IPS-18a (cell line): ENCODE measurements around the gene AADAT.
"Not testable (repeated sequence)": the region's sequence is repeated elsewhere in the genome, so short reads cannot be mapped to it uniquely, and the experiment has no call there.

Experiments
- H3K27ac ChIP-seq: one replicate; pipeline ENCODE4 v1.5.1; 2013; ENCODE audit warnings: low read length
- H3K27me3 ChIP-seq: one replicate; pipeline ENCODE4 v1.6.1; 2013; ENCODE audit warnings: mild to moderate bottlenecking, low read length; ENCODE audit not compliant: control insufficient read depth, insufficient read depth
- H3K36me3 ChIP-seq: one replicate; pipeline ENCODE4 v1.6.1; 2013; ENCODE audit warnings: low read depth, low read length; ENCODE audit not compliant: control insufficient read depth
- H3K4me1 ChIP-seq: one replicate; pipeline ENCODE4 v1.6.1; 2013; ENCODE audit warnings: low read depth, low read length; ENCODE audit not compliant: control insufficient read depth
- H3K4me3 ChIP-seq: one replicate; pipeline ENCODE4 v1.5.1; 2013; ENCODE audit warnings: low read length
- H3K9ac ChIP-seq: one replicate; pipeline ENCODE4 v1.6.1; 2013; ENCODE audit warnings: mild to moderate bottlenecking, low read length, moderate library complexity
- H3K9me3 ChIP-seq: one replicate; pipeline ENCODE4 v1.6.1; 2013; ENCODE audit warnings: low read depth, low read length; ENCODE audit not compliant: control insufficient read depth

Gene AADAT

DNA sequence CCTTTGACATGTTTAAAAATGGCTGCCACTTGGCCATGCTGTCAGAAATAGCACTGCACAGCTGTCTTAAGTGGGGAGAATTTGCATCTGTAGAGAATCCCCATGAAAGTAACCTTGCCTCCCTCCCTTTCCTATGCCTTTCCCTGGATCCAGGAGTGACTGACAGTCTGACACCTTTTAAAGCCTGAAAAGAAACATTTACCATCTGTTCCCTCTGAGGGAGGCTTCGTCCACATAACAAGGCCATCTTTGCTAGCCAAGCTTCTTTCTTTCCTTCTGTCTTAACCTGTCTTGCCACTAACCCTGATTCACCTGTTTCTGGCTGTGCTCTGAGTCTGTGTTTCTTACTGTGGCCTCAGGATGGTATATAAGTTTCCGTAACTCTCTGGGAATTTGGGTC, 21.3 kb upstream of the AADAT start:
- Histone ChIP-seq H3K27ac (no peak overlapping the region), H3K36me3 (no peaks in the 10 kb centered on the region)

DNA sequence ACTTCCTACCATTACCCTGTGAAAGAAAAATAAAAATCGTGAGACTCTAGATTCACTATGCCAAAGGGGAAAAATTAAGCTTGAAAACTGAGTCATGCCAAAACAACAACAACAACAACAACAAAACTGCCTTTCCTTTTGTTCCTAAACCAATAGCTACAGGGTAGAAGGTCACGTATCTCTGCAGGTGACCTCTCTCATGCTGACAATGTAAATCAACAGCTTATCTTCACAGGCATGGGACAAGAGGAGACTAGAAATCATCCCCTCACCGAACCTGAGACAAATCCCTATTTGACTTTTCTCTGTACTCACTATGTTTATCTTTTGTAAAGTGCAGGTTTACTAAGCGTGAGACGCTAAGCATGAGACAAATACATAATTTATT, 20.5 kb upstream of the AADAT start:
- Histone ChIP-seq H3K9me3 (no peaks in the 10 kb centered on the region), H3K9ac (peak overlapping the region; percentile 2), H3K27ac (peak overlapping the region; percentile 22), H3K27me3 (no peaks in the 10 kb centered on the region), H3K36me3 (no peaks in the 10 kb centered on the region), H3K4me1 (peaks cover 49% of the 10 kb centered on the region), H3K4me3 (peak overlapping the region; percentile 16)

More for the DNA sequence above, 21.3 kb upstream of the AADAT start:
- Histone ChIP-seq H3K9me3 (no peaks in the 10 kb centered on the region), H3K27me3 (no peaks in the 10 kb centered on the region), H3K4me3 (no peak overlapping the region), H3K9ac (no peak overlapping the region), H3K4me1 (peaks cover 57% of the 10 kb centered on the region)

DNA sequence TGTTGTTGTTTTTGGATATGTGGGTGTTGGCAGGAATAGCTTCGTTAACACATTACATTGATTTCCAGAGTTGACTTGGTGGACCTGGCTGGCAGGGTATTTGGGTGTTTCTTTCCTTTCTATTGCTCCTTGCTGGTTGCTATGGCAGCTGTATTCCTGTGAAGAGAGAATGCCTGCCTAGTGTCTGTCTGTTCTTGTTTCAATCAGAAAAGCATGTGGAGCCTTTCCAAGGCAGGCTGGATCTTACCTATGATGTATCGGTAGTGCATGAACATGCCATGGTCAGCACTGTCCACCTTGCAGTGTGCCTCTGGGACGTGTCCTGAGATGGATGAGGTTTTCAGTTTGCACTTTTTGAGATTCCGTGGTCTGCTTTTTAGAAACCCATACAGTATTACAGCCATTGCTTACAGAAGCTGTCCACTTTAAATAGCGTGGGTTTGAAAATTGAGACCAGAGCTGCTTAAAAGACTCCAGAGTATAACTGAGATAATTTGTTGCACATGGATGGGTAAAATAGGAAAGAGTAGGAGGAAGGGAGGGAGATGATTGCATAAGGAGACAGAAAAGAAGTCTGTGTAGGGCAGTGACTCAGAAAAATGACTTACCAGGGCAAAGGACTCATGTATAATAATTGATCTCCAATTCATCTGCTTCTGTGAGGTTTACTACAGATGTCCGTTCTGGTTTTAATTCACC, 20.0 kb upstream of the AADAT start:
- peak overlapping the region; percentile 2 for H3K9ac ChIP-seq

DNA sequence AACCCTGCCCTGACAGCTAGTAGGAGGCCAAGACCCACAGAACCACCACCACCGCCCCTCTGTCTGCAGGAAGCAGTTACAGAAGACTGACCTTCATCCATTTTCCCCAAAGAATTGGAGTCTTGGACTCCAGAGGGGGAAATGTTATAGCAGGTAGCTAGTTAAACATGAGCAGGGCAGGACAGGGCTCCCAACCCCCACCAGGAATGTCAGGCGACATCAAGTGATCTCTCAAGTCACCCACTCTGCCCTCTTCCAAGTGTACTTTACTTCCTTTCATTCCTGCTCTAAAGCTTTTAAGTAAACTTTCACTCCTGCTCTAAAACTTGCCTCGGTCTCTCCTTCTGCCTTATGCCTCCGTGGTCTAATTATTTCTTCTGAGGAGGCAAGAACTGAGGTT, 17.1 kb upstream of the AADAT start:
- Histone ChIP-seq H3K36me3 (no peaks in the 10 kb centered on the region), H3K4me1 (peaks cover 32% of the 10 kb centered on the region), H3K27me3 (no peaks in the 10 kb centered on the region), H3K27ac (no peak overlapping the region), H3K4me3 (no peak overlapping the region), H3K9ac (no peak overlapping the region), H3K9me3 (no peaks in the 10 kb centered on the region)

More for the DNA sequence above, 20.0 kb upstream of the AADAT start:
- no peaks in the 10 kb centered on the region for H3K9me3 ChIP-seq
- H3K36me3 ChIP-seq, result no peaks in the 10 kb centered on the region
- peaks cover 44% of the 10 kb centered on the region for H3K4me1 ChIP-seq
- peak overlapping the region; percentile 22 for H3K27ac ChIP-seq
- no peaks in the 10 kb centered on the region for H3K27me3 ChIP-seq
- H3K4me3 ChIP-seq, result peak overlapping the region; percentile 16

DNA sequence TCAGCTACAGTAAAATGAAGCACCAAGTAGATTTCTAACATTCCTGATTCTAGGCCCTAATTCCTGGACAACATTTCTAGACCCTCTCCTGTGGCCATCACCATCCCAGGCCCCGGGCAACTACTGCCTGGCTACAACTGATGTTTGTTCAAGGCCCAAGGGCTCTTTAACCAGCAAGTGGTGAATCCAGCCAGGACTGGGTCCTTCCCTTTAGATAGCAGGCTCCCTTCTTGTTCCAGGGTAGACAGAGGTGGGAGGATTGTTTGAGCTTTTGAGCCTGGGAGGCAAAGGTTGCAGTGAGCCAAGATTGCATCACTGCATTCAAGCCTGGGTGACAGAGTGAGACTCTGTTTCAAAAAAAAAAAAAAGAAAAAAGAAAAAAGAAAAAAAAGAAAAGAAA, 12.7 kb upstream of the AADAT start:
- H3K27me3 ChIP-seq, result no peaks in the 10 kb centered on the region
- H3K4me3 ChIP-seq, result no peak overlapping the region
- H3K9me3 ChIP-seq, result no peaks in the 10 kb centered on the region
- H3K9ac ChIP-seq, result no peak overlapping the region
- no peaks in the 10 kb centered on the region for H3K36me3 ChIP-seq
- no peak overlapping the region for H3K27ac ChIP-seq
- peaks cover 5% of the 10 kb centered on the region for H3K4me1 ChIP-seq

DNA sequence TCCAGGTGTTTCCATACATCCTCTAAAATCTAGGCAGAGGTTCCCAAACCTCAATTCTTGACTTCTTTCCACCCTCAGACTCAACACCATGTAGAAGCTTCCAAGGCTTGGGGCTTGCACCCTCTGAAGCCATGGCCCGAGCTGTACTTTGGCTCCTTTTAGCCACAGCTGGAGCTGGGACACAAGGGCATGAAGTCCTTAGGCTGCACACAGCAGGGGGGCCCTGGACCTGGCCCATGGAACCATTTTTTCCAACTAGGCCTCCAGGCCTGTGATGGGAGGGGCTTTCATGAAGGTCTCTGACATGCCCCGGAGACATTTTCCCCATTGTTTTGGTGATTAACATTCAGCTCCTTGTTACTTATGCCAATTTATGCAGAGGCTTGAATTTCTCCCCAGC, 8.4 kb upstream of the AADAT start:
- H3K27me3 ChIP-seq, H3K9me3 ChIP-seq, H3K4me3 ChIP-seq, H3K4me1 ChIP-seq, H3K36me3 ChIP-seq, H3K9ac ChIP-seq, H3K27ac ChIP-seq: not testable (repeated sequence)

DNA sequence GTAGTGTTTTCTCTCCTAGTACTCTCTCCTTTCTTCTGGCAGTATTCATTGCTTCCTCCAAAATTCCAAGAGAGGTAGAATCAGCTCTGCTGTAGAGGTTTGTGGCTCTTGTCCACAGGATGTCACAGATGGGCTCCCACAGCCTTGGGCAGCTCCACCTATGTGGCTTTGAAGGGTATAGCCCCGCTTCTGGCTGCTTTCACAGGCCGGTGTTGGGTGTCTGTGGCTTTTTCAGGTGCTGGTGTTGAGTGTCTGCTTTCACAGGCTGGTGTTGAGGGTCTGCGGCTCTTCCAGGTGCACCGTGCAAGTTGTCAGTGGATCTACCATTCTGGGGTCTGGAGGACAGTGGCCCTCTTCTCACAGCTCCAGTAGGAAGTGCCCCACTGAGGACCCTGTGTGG, 7.9 kb upstream of the AADAT start:
- Histone ChIP-seq H3K27ac (no peak overlapping the region), H3K4me1 (peaks cover 8% of the 10 kb centered on the region), H3K36me3 (no peaks in the 10 kb centered on the region), H3K4me3 (no peak overlapping the region), H3K27me3 (no peaks in the 10 kb centered on the region), H3K9me3 (no peaks in the 10 kb centered on the region), H3K9ac (no peak overlapping the region)

DNA sequence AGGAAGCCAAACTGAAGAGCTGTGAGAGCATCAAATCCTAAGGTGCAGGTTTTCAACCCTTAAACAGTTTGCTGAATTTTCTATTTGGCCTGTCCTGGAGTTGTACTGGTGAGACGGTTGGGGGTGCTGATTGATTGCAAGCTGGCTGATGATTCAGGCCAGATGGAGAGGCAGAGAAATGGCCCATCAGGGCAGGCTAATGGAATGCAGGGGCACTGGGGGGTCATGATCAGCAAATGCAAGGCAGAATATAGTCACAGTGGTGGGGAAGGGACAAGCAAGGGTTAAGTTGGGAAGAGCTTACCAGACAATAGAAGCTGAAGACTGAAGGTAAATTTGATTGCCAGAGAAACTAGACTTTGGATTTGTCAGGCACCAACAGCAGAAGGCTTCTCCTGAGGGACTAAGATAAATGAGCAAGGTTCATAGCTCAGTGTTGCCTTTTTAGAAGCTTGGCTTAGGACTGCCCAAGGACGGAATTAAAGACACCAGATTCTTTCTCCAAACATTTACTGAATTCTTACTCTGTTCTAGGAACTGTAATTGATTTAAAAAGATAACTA, 4.3 kb upstream of the AADAT start:
- Histone ChIP-seq H3K9ac (no peak overlapping the region), H3K36me3 (no peaks in the 10 kb centered on the region), H3K27me3 (peaks cover 6% of the 10 kb centered on the region), H3K4me3 (no peak overlapping the region), H3K27ac (no peak overlapping the region), H3K9me3 (no peaks in the 10 kb centered on the region), H3K4me1 (peaks cover 14% of the 10 kb centered on the region)

DNA sequence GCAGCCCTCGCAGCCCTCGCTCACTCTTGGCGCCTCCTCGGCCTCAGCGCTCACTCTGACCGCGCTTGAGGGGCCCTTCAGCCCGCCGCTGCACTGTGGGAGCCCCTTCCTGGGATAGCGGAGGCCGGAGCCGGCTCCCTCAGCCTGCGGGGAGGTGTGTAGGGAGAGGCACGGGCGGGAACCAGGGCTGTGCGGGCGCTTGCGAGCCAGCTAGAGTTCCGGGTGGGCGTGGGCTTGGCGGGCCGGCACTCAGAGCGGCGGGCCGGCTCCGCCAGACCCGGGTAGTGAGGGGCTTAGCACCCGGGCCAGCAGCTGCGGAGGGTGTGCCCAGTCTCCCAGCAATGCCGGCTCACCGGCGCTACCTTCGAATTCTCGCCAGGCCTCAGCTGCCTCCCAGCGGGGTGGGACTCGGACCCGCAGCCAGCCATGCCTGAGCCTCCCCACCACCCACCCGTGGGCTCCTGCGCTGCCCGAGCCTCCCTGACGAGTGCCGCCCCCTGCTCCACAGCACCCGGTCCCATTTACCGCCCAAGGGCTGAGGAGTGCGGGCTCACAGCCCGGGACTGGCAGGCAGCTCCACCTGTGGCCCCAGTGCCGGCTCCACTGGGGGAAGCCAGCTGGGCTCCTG, 1.4 kb upstream of the AADAT start:
- H3K27ac ChIP-seq, result no peak overlapping the region
- H3K27me3 ChIP-seq, result peaks cover 6% of the 10 kb centered on the region
- H3K4me1 ChIP-seq, result peaks cover 19% of the 10 kb centered on the region
- no peaks in the 10 kb centered on the region for H3K9me3 ChIP-seq
- H3K9ac ChIP-seq, result no peak overlapping the region
- H3K4me3 ChIP-seq, result no peak overlapping the region
- H3K36me3 ChIP-seq, result peaks cover 18% of the 10 kb centered on the region

DNA sequence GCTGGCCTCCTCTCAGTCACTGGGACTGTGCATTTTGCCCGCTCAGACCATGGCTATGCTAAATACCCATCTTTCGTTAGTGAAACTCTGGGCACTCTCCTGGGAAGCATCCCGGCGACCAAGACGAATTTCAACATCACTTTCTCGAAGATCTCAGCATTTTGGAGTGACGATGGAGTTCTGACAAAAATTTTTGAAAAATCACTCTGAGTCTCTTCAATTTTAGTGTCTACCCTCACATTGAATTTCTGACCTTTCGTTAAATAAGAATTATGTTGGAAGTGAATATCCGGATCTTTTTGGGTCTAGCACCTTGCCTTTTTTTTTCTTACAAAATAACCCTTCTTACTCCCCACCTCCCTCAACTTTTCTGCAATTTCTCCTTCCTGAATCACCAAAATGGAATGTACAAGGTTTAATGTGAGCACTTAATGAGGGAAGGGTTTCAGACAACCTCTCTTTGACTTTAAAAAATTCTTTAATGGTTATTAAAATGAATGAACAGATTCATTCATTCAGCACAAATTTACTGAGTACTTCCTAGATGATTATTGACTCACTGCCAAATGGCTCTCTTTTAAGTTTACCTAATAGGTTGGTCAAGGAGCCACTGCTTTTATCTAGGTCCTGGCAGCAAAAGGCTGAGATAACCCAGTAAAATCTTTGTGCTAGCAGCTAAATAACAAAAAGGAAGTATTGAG, 746 bp upstream of the AADAT start:
- Histone ChIP-seq H3K27me3 (peaks cover 6% of the 10 kb centered on the region), H3K9me3 (no peaks in the 10 kb centered on the region), H3K27ac (no peak overlapping the region), H3K36me3 (peaks cover 23% of the 10 kb centered on the region), H3K4me1 (peaks cover 19% of the 10 kb centered on the region), H3K4me3 (peak overlapping the region; percentile 90), H3K9ac (peak overlapping the region; percentile 90)

DNA sequence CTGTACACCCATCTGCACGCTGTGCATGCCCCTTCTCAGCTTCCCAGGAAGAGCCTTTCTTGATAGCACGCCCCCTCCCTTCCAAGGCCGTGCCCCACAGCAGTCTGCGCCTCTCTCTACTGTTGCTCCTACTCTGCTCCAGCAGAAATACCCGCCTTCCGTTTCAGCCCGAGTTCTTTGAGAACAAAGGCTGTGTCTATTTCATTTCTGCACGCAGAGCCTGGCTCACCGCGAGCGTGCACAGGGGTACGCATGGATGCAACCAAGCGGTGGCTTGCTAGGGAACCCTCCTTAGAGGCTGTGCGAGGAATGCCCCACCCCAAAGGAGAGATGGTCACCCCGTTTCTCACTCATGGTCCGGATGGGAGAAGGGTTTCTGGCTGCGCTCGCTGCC, 485 bp downstream of the AADAT start:
- peaks cover 19% of the 10 kb centered on the region for H3K4me1 ChIP-seq
- no peak overlapping the region for H3K27ac ChIP-seq
- H3K27me3 ChIP-seq, result peaks cover 6% of the 10 kb centered on the region
- H3K9ac ChIP-seq, result peak overlapping the region; percentile 90
- H3K4me3 ChIP-seq, result peak overlapping the region; percentile 90
- peaks cover 31% of the 10 kb centered on the region for H3K36me3 ChIP-seq
- H3K9me3 ChIP-seq, result no peaks in the 10 kb centered on the region
